NCI-H446 treated with DMSO at 0.1 percent for 48 hours (cell line): ENCODE data around the gene ATP5PB.

Experiments
- DNase-seq: peaks from one replicate; lab custom pipeline; 2025; lab: John Stamatoyannopoulos, UW

ATP5PB gene

DNA sequence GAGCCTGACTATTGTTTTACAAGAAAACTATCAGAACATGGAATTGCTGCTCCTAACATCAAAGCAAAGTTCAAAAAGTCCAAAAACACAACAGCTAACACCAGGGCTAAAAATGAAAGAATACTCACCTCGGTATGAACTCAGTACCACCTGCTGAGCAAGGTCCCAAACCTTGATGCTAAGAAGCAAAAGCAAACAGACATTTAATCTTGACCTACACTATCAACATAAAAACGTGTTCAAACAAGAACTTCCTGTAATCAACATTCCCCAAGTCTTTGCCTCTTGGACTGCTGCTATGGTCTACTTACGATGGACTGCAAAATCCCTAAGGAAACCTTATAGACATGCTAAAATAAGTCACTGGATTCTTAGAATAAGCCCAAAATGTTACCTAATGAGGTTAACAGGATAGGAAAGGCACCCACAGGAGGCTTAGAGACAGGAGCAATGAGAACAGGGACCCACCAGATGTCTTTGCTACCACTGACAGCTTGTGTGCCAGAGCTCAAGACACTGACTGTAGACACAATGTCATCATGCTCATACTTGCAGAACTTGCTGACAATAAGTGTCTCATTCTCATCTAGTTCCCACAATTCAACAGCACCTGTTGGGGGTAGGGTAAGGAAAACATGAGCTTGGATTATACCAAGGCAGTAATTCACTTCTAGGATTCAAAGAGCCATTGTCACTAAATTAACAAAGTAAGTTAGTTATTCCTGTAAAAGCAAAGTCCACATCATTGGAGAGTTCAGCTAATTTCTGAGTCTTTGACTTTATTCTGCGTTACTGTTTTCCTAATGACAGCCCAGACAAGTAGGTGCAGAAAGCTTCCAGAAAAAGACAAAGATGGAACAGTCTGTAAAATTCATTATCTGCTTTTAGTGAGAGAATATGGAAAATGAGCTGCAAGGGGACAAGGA, 2.0 kb upstream of the ATP5PB start:
- no peak for DNase-seq

DNA sequence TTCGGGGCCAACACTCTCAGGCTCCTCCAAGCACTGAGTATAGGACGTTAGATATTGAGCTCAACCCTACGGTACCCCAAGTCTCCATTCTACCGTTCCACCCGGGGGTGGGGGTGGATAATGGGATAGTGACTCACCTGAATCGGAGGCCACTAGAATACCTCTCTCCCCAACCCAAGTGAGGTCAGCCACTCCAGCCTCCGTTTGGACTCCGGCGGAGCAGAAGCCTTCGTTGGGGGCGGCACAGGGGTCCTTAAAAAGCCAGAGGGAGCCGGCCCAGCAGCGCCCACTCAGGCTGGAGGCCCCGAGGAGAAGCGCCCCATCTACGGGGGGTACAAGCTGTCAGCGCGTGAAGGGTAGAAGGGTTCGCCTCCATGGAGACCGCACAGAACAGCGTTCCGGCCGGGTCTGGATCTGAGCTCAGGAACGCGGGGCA, 764 bp upstream of the ATP5PB start:
- no peak for DNase-seq

DNA sequence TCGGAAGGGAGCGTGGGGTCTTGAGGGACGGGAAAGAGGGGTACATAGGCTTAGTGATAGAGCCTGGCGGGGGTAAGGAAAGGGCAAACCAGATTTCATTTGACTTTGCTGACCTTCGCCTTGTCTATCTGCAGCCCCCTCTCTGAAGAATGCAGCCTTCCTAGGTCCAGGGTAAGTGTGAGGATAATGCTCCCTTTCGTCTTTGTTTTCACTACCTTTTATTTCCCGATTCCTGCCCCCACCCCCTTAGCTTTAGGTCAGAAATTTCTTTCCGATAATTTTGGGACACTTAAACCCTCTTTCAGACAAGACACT, 396 bp downstream of the ATP5PB start:
- DNase-seq: no peak

DNA sequence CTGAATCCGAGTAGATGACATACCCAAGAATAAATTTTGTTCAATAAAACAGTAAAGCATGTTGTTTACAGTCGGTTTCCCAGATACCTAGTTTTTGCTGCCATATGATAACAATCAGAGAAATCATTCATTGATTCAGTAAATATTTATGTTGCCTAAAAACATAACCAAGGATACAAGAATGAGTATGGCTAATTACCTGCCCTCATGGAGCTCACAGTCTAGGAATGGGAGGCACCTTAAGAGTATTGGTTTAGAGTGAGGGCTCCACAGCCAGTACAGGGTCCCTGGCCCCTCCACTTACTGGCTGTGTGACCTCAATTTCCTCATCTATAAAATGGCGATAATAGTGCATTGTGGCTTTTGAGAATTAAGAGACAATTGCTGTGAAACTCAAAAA, 921 bp downstream of the ATP5PB start:
- DNase-seq: no peak

DNA sequence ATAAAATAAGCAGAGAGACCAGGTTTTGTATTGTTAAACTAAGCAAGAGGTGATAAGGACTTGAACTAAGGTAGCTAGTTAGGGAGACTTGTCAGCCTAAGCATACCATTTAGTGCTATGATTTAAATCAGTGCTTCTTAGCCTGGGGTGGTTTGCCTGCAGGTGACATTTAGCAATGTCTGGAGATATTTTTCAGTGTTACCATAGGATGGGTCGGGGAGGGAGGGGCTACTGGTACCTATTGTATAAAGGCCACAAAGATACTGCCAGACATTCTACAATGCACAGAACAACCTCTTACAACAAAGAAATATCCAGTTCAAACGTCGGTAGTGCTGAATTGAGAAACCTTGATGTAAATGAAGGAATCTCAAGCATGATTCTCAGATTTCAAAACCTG, 3.3 kb downstream of the ATP5PB start:
- DNase-seq: no peak

DNA sequence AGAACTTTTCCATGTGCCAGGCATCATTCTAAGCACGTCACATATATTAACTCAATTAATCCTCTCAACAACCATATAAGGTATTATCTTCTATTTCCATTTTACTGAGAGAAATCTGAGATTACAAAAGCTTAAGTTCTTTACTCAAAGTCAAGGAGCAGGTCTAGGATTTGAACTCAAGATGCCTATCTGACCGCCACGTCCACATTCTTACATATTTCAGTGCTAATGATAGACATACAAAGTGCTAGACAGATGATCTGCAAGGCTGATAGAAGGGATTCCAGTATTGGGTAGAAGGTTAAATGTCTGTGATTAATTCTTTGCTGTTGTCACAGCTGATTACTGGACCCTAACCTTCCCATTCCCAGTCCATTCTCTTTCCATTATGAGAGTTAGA, 4.4 kb downstream of the ATP5PB start:
- DNase-seq: no peak

DNA sequence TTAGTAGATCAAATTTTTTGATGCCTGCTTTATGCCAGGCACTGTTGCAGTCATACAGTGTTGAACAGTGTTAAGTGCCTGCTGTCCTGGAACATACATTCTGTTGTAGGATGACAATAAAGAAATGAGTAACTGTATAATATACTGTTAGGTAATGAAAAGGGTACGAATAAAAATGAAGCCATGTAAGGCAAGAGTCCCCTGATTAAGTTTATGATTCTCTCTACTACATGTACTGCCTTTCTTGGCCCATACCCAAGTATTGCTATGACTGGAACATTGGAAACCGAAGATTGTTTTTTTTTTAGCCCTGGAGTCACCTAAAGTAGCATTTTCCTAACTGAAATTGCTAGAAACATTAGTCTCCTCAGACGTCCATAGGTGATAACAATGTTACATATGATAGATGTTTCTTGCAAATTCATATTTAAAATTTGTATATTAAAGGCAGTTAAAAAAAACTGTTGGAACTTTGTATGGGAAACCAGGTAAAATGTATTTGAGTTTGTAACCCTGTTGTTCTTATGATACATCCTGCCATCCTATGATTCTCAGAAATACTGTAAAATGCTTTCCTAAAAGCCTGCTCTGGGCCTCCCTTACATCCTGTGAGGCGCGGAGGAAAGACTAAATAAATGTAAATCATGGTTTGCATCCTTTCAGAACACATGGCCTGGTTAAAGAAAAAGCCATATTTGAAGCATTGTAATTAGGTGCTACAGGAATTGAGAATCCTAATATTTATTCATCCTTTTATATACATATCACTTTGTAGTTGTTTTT, 5.8 kb downstream of the ATP5PB start:
- no peak for DNase-seq

DNA sequence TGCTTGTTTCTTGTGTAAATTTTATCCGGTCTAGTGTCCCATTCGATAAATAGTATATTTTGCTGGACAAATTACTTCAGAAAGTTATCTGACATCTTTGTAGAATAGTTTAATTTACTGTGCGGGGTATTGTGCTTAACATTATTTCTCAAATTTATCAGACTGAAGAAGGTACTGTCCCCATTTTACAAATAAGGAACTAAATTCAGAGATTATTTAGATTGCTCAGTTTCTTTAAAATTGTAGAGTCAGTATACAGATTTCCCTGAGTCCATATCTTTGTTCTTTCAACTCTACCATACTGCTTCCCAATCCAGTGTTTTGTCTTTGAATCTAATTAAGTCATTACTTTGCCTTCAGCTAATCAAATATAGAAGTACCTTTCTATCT, 6.4 kb downstream of the ATP5PB start:
- no peak for DNase-seq

DNA sequence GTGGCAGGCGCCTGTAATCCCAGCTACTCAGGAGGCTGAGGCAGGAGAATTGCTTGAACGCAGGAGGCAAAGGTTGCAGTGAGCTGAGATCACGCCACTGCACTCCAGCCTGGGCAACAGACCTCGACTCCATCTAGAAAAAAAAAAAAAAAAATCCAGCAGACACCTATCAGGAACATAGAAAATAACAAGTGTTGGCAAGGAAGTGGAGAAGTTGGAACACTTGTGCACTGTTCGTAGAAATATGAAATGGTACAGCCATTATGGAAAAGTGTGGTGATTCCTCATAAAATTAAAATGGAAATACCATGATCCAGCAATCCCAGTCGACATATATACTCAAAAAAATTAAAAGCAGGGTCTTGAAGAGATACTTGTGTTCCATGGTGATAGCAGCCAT, 12.5 kb downstream of the ATP5PB start:
- DNase-seq: no peak

DNA sequence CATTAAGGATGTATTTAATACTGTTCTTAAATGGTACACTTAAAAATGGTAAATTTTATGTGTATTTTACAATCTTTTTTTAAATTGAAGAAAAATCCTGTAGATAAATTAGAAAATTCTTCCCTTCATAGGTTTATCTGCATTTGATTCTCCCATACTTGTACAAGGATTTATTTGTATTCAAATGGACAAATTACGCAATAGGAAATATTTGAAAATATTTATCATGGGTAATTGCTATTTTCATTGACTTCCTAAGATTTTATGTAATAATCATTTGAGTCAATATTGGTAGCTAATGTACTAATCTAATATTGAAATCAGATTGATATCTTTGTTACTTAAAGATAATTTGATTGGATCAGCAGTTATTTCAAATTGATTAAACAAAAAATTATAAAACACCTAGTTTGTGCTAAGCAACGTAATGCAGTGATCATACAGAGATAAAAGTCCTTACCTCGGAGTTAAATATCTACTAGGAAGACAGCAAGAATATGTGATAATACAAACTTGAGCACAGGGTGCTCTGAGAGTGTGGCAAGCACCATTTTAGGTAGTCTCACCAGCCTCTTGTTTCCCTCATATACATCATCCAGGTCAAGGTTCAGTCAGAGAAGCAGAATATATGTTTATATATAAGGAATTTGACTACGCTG, 13.2 kb downstream of the ATP5PB start:
- DNase-seq: no peak

DNA sequence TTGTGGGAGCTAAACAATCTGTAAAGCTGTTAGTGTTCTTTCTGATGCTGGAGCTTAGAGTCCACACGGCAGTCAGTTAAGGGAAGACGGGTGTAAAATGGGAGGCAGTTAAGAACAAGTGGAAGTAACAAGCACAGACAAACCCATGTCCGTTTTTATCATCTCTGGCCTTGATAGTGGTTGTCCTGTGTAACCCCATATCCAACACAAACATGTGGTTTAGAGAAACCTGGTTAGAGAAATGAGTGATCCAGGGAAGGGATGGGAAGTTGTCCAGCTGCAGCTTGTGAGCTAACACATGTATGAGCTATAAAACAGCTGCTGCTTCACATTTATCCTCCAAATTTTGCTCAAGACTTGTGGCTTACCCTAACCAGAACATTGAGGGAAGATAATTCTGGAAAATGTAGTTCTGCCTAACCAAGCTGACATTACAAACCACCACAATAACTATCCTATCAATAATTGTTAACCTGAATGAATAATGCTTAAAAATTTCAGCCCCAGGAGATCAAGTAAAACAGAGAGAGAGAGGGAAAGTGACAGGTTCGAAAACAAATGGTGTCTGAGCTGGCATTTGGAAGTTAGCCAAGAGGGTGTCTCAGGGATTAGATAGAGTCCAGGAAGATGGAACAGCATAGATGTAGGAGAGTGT, 13.9 kb downstream of the ATP5PB start:
- DNase-seq: no peak

DNA sequence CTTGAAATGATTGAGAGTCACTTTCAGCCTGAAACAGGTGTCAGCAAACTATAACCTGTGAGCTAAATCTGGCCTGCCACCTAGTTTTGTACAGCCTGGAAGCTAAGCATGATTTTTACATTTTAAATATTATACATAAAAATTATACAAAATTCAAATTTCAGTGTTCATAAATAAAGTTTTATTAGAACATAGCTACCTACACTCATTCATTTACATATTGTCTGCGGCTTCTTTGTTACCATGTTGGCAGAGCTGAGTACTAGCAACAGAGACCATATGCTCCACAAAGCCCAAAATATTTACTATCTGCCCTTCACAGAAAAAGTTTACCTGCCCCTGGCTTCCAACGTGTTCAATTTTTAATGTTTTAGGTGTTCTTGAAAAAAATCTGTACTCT, 16.5 kb downstream of the ATP5PB start:
- DNase-seq: no peak

DNA sequence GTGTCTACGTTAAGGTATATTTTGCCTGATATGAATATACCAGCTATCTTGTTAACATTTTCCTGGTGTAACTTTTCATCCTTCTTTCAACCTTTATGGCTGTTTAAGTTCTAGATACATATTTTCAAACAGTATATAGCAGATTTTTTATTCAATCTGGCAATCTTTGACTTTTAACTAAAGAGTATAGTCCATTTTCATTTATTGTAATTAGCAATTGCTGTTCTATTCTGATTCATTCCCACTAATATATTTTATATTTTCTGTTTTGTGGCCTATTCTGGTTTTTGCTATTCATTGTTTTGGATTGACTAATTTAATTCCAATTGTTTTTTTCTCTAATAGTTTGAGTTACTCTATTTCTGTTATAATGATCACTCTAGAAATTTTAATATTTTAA, 17.2 kb downstream of the ATP5PB start:
- no peak for DNase-seq

DNA sequence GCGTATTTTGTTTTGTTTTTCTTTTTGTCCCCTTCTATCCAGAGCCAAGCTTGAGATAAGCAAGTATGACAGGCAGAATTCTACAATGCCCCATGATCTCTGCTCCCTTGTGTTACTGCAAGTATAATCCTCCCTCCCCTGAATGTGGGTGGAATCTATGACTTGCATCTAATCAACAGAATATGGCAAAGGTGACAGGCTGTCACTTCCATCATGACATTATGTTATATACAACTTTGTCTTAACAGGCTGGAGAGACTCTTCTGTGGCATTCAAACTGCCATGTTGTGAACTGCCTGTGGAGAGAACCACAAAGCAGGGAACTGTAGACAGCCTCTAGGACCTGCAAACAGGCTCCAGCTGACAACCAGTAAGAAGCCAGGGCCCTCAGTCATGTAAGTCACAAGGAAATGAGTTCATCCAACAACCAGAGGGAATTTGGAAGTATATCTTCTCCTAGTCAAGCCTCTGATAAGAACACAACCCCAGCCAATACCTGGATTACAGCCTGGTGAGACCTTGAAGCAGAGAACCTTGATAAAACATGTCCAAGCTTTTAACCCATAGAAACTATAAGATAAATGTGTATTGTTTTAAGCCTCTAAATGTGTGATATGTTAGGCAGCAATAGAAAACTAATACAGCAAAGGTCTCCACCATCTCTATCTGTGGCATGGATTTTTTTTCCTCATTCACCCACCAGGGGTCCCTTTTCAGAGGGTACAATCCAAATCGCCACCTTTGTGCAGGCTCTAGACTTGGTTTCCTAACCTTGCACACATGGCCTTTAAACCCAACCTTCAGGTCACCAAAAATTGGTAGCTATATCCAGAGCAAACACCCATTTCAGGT, 18.8 kb downstream of the ATP5PB start:
- DNase-seq: no peak

DNA sequence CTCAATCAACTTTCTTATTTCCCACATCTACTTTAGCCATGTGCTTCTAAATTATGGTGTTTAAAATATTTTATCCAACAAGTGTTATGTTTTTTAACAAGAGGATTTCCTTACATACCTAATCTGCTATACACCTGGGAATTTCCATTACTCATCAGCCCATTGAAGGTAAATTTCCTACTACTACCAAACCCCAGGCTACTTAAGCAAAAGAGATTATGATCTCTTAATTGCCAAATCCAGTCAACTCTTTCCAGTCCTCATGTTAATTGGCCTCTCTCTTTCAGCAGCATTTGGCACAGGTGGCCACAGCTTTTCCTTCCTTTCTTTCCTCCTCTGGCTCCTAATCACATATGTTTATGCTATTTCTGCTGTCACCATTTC, 19.4 kb downstream of the ATP5PB start:
- DNase-seq: no peak

DNA sequence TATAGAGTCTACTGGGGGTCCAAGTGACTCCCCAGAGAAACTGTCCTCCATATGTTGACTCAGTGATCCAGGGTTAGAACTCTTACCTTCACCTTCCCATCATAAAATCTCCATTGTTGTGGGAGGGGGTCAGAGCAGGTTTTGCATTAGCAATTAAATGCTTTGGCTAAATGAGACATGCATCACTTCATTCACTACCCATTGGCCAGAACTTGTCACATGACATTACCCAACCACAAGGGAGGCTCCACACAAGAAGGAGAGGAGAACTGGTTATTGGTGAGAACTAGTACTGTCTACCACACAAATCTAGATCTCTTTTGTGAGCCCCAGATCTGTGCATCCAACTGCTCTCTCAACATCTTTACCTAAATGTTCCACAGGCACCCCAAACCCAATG, 20.3 kb downstream of the ATP5PB start:
- DNase-seq: no peak

DNA sequence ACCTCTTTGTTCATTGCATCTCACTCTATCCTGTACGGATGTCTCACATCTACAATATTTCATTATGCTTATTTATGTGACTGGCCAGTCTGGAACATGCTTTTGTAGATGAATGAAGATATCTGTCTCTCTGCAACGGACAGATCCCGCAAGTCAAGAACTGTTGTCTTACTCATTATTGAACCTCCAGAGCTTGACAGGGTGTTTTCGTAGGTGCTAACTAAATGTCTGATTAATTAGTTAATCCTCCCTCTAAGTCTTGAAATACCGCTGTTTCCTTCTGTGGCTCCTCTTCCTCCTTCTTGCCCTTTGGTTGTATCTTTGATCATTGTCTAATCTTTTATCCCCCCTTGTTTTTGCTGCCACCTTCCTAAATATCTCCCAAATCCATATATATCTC, 21.3 kb downstream of the ATP5PB start:
- no peak for DNase-seq

DNA sequence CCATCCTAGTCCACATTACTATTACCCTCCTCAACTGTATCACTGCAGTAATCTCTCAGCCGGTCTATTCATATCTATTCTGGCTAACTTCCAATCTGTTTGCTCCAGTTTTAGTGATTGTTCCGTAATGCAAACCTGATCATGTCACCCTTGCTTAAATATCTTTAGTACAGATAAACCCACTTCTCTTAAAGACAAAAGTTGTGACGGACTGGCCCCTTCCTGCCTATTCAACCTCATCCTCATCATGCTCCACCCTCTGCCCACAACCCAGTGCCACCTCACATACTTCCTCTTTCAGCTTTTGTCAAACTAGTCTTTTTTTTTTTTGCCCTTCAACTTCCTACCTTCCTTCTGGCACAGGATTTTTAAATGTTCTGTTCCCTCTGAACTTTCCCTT, 21.7 kb downstream of the ATP5PB start:
- DNase-seq: no peak

DNA sequence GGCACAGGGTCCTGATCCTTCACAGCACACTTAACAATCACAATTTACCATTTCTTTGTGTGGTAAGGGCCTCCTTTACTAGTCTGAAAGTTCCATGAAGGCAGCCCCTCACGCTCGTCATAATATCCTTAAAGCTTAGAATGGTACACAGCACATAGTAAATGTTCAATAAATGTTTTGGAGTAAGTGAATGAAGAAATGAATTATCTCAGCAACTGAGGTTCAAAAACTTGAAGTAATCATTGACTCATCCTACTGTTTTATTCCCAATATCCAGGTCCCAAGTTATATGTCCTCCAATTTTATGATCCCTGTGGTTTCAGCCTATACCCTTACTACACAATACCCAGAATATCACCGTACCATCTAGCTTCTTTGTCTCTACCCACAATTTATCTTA, 22.3 kb downstream of the ATP5PB start:
- DNase-seq: no peak

DNA sequence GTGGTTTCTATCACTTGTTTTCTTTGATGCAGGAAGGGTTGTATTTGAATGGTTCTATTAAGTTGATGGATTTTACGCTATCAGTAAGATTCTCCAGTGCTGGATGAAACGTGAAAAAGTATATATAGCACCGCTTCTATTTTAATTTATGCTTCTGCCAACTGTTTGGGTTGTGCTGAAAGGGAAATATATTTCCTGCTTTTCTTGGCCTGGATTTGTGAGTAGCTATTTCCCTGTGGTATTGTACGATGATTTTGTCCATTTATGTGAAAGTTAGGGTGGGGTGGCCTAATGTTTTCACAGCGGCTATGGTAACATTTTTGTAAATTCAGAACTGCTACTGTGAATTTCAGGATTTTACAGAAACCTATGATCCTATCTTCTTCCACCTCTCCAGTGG, 24.8 kb downstream of the ATP5PB start:
- DNase-seq: no peak

DNA sequence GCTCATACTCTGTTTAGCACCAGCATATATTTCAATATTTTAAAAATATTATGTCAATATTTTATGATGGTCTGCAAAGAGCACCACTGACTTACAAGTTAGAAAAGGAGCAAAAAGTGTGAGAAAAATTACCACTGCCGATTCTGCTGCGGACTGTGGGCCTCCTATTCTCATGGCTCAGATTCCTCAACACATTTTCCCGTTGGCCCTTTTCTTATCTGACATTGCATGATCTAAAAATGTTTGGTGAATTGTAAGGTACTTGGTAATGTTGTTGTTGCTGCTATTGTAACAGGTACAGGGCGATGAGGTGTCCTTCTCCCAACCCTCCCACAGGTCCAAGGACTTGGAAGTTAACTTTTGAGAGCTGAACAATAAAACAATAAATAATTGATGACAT, 25.3 kb downstream of the ATP5PB start:
- DNase-seq: no peak

DNA sequence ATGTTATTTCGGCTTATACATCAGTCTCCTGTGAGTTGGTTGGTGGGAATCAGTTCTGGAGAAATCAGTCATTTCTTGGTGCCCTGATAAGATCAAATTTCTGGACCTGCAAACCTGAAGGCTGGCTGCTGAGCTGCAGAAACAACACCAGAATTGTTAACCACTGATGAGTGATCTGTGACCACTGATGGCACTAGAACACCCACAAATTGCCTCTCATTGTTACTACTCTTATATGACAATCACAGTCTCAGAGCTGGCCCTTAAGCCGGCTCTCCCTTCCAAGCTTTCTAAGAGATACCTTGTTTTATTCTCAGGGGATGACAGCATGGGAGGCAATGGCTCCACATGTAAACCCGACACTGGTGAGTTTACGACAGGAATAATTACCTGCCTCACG, 26.4 kb downstream of the ATP5PB start:
- no peak for DNase-seq
